GM12801 (cell line): ENCODE results near the gene OR2V2.

Source experiments
- TF ChIP-seq, protein P1 (sequence below): IDR thresholded peaks from one replicate; pipeline ENCODE4 v1.5.1; 2011; ENCODE audit warnings: control low read depth; ENCODE audit not compliant: insufficient read length; ENCODE audit errors: extremely low read depth

OR2V2 gene

DNA sequence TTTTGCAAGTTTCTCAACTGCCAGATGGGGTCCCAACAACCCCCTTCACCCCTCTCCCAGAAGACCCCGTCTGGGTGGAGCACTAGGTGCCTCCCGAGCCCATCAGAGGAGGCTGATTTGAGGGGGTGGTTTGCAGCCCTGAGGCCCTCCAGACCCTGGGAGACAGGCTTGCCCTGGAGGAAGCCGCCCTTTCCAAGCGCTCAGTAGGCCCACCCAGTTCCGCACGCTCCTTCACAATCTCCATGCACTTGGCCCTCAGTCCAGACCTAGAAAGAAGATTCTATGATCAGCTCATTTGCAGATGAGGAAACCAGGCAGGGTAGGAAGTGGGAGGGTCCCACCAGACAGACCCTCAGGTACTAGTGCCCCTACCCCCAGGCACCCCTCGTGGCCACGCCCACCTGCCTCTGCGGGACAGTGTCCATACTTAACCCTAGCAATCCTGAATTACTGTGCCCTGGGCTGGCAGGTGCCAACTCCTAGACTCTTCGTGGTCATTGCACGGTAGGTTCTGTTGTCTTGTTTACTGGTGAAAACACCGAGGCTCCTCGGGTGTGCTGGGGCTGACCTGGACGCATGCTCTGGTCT is 38.7 kb upstream of the OR2V2 start:
- TF ChIP-seq, protein P1, sequence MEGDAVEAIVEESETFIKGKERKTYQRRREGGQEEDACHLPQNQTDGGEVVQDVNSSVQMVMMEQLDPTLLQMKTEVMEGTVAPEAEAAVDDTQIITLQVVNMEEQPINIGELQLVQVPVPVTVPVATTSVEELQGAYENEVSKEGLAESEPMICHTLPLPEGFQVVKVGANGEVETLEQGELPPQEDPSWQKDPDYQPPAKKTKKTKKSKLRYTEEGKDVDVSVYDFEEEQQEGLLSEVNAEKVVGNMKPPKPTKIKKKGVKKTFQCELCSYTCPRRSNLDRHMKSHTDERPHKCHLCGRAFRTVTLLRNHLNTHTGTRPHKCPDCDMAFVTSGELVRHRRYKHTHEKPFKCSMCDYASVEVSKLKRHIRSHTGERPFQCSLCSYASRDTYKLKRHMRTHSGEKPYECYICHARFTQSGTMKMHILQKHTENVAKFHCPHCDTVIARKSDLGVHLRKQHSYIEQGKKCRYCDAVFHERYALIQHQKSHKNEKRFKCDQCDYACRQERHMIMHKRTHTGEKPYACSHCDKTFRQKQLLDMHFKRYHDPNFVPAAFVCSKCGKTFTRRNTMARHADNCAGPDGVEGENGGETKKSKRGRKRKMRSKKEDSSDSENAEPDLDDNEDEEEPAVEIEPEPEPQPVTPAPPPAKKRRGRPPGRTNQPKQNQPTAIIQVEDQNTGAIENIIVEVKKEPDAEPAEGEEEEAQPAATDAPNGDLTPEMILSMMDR: no peak

DNA sequence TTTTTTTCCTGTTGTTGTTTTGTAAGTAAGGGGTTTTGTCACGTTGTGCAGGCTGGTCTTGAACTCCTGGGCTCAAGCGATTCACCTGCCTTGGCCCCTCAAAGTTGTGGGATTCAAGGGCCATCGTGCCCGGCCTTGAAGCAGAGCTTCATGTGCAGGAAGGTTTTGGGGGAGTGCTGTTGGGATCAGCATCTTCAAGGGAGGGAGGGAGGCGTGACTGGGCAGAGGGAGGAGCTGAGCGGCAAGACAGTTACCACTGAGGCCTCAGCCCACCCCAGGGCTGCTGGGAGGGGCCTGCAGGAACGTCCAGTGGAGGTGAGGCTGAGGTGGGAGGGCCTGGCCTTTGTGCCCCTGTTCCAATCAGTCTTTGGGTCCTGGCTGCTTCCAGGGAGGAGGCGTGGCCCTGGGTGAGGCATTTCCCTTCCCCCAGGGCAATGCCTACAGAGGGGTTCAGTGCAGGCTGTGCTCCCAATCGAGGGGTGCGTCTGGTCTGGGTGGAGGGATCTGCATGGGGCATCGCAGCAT is 37.8 kb upstream of the OR2V2 start:
- TF ChIP-seq, protein P1: no peak

DNA sequence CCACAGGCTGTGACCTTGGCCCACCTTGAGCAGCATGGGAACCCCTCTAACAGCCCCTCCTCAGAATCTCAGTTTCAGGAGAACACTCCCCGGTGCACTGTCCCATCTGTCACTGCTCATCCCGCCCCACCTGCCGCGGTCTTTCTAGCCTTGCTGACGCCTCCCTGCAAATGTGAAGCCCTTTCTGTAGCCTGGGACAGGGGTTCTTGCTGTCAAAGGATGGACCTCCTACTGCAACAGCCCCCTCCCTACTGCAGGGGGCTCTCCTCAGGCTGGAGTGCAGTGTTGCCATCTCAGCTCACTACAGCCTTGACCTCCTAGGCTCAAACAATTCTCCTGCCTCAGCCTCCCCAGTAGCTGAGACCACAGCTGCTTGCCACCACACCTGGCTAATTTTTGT is 36.4 kb upstream of the OR2V2 start:
- TF ChIP-seq, protein P1: no peak

DNA sequence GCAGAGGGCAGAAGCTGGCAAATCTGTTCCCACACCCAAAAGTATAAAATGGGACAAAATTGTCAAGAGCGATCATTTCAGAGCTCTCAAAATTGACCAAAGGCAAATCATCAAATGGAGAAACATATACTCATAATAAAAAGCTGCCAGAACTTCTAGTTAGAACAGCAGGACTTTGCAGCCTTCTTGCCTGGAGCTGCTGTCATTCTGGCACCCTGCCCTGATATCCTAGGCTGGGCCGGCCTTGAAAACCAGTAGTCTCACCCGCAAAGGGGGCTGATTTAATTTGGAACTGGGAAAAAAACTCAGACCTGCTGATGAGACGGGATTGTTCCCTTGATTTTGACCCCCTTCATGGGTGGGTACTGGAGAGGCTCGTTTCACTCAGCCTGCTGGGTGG is 34.9 kb upstream of the OR2V2 start:
- TF ChIP-seq, protein P1: no peak

DNA sequence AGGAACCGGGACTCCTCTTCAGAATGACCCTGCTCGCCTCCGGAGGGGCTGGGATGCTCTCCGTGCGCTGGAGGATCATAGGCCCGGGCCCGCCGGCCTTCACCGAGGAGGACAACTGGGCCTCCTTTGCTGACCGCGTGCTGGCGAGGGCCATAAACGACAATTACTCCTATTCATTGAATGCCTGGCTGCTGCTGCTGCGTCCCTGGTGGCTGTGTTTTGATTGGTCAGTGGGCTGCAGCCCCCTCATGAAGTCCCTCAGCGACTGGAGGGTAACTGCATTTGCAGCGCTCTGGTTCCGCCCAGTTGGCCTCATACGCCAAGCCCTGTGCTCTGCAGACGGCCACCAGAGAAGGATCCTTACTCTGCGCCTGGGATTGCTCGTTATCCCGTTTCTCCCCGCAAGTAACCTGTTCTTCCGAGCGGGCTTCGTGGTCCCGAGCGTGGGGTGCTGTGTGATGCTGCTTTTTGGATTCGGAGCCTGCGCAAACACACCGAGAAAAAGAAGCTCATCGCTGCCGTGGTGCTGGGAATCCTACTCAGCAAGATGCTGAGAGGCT is 33.0 kb upstream of the OR2V2 start:
- TF ChIP-seq, protein P1: no peak

DNA sequence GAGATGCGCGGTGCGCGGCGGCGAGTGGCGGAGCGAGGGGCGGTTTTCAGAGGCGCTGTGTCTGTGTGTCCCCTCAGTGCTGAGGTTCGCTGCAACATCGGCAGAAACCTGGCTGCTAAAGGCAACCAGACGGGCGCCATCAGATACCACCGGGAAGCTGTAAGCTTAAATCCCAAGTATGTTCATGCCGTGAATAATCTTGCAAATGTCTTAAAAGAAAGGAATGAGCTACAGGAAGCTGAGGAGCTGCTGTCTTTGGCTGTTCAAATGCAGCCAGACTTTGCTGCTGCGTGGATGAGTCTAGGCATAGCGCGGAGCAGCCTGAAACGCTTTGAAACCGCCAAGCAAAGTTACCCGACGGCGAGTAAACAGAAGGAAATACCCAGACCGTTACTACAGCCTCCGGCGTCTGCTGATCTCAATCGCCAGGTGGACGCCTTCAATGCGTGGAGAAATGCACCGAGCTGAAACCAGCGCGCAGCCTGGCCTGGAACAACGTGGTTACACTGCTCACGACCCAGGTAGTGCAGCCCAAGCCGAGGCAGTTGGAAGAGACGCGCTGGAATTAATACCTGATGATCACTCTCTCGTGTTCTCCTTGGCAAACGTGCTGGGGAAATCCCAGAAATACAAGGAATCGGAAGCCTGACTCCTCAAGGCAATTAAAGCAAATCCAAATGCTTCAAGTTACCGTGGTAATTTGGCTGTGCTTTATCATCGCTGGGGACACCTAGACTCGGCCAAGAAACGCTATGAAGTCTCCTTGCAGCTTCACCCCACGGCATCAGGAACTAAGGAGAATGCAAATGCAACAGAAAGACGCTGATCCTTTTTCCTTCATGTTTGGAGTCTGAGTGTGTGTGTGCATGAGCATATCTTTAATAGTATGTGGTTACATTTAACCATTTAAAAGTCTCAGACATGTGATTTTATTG is 32.3 kb upstream of the OR2V2 start:
- TF ChIP-seq, protein P1: no peak

DNA sequence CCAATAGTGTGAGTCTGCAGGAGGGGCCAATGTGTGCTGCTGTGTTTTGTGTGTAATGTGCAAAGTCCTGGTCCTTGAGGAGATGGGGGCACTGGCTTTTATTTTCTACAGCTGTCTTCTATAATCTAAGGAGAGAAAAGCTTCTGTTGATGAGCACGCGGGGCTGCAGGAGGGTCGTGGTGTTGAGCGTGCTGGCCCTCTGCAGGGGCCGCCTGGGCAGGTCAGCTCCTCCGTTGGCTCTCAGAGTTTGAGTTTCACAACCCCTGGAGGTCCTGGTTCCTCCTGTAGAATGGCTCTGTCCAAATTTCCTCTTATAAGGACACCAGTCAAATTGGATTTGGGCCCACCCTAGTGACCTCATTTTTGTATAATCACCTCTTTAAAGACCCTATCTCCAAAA is 29.0 kb upstream of the OR2V2 start:
- TF ChIP-seq, protein P1: no peak
